Hepatocyte (in vitro differentiated cells): ENCODE results near the gene MAN1C1. TPM values are rescaled to one million over a fixed set of nuclear protein-coding genes. Genes with fewer than 3 reads are reported as not detected.

Source experiments
- DNase-seq: peaks from one replicate; pipeline ENCODE4 v3.0.0-alpha.2; 2016; ENCODE audit warnings: low spot score
- H2AFZ ChIP-seq: fragments of 200-600 bp; sonication (generic); 2 replicates; pipeline ENCODE4 v1.6.0; 2016; ENCODE audit warnings: antibody characterized with exemption, mild to moderate bottlenecking
- H3K27ac ChIP-seq: fragments of 200-600 bp; sonication (generic); 2 replicates; pipeline ENCODE4 v1.5.1; 2016; ENCODE audit warnings: mild to moderate bottlenecking
- H3K27me3 ChIP-seq: fragments of 200-600 bp; sonication (generic); 2 replicates; pipeline ENCODE4 v1.6.1; 2016
- H3K36me3 ChIP-seq: fragments of 200-600 bp; sonication (generic); replicated peaks from 2 replicates; pipeline ENCODE4 v1.5.1; 2016; ENCODE audit warnings: low read depth; ENCODE audit not compliant: insufficient read depth
- H3K4me1 ChIP-seq: fragments of 200-600 bp; sonication (generic); 2 replicates; pipeline ENCODE4 v1.5.1; 2016; ENCODE audit warnings: mild to moderate bottlenecking, moderate library complexity; ENCODE audit not compliant: insufficient read depth
- H3K4me2 ChIP-seq: fragments of 200-600 bp; sonication (generic); 2 replicates; pipeline ENCODE4 v1.6.0; 2016
- H3K4me3 ChIP-seq: fragments of 200-600 bp; sonication (generic); 2 replicates; pipeline ENCODE4 v1.5.1; 2016; ENCODE audit warnings: mild to moderate bottlenecking
- H3K79me2 ChIP-seq: fragments of 200-600 bp; sonication (generic); 2 replicates; pipeline ENCODE4 v1.6.0; 2017; ENCODE audit warnings: mild to moderate bottlenecking
- H3K9me2 ChIP-seq: fragments of 200-600 bp; sonication (generic); replicated peaks from 2 replicates; pipeline ENCODE4 v1.6.0; 2017; ENCODE audit warnings: mild to moderate bottlenecking; ENCODE audit not compliant: insufficient read depth
- H3K9me3 ChIP-seq: fragments of 200-600 bp; sonication (generic); 2 replicates; pipeline ENCODE4 v1.5.1; 2016; ENCODE audit warnings: low read depth, mild to moderate bottlenecking
- H4K20me1 ChIP-seq: fragments of 200-600 bp; sonication (generic); 2 replicates; pipeline ENCODE4 v1.6.0; 2016; ENCODE audit warnings: mild to moderate bottlenecking; ENCODE audit not compliant: insufficient read depth, poor library complexity, severe bottlenecking
- CTCF ChIP-seq: fragments of 200-600 bp; sonication (generic); IDR thresholded peaks from 2 replicates; pipeline ENCODE4 v1.5.1; 2016; ENCODE audit warnings: antibody characterized with exemption, mild to moderate bottlenecking; ENCODE audit not compliant: poor library complexity
- EZH2 ChIP-seq: fragments of 200-600 bp; sonication (generic); IDR thresholded peaks from 2 replicates; pipeline ENCODE4 v1.6.1; 2016; ENCODE audit warnings: antibody characterized with exemption, mild to moderate bottlenecking, borderline replicate concordance
- EZH2phosphoT487 ChIP-seq: fragments of 200-600 bp; sonication (generic); IDR thresholded peaks from one replicate; pipeline ENCODE4 v1.6.1; 2018; ENCODE audit warnings: antibody characterized with exemption, mild to moderate bottlenecking, low read depth, moderate library complexity; ENCODE audit not compliant: unreplicated experiment, severe bottlenecking
- WGBS: methylation state at CpG from one replicate; pipeline ENCODE4 v1.1.6; 2016; ENCODE audit warnings: low lambda C conversion rate; ENCODE audit errors: missing lambda C conversion rate; 5-methylcytosine and 5-hydroxymethylcytosine counted together
- polyA plus RNA-seq: library from polyadenylated mRNA; unstranded; fragments of >200 nt; fragmentation: Nextera tagmentation; extraction: Ambion mirVana; gene quantifications from 2 replicates; pipeline ENCODE4 v1.2.1, GENCODE V29; 2016
- total RNA-seq: library from RNA; depleted of rRNA; stranded (reverse); fragments of >200 nt; gene quantifications from 2 replicates; pipeline ENCODE4 v1.2.3, GENCODE V29; 2014

Gene MAN1C1
- total and polyA plus RNA-seq, 2 experiments from 2014 or later, result 20.6 to 29.3 TPM

DNA sequence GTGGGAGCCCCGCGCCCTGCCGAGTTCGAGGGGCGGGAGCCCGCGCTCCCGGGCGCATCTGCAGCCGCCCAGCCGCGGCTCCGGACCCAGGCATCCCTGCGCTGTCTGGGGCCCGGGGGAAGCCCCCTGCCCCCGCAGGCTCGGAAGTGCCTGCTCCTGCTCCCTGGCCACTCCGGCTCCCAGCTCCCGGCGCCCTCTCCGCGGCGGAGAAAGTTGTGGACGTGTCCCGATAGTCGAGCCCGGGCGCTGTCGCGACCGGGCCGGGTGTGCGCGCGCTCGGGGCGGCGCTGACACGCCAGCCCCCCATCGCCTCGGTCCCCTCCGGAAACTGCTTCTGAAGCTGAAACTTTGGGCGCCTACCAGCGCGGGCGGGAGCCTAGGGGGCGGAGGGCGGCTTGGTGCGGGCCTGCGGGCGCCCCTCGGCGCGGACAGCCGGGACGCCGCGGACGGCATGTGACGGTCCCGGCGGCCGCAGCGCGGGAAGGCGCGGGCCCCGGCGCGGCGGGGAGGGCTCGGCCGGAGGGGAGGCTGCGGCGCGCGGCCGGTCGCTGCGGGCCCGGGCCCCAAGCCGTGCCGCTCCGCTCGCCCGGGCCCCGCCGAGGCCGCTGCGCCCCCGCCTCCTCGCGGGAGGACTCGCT is 515 bp downstream of the MAN1C1 start:
- no peaks in the 10 kb centered on the region for H3K36me3 ChIP-seq
- H3K27ac ChIP-seq, result no peak overlapping the region
- H3K4me1 ChIP-seq, result peaks cover 26% of the 10 kb centered on the region
- 1% methylated on average over 35 of the region's 94 CpGs for WGBS
- peak overlapping the region; percentile 100 for H3K4me2 ChIP-seq
- no peaks in the 10 kb centered on the region for H4K20me1 ChIP-seq
- TF ChIP-seq EZH2phosphoT487 (no peak), CTCF (no peak), EZH2 (no peak)
- peaks cover 26% of the 10 kb centered on the region for H3K79me2 ChIP-seq
- peak; percentile 35 for DNase-seq
- peak overlapping the region; percentile 92 for H3K4me3 ChIP-seq
- no peaks in the 10 kb centered on the region for H3K9me3 ChIP-seq
- peaks cover 4% of the 10 kb centered on the region for H3K27me3 ChIP-seq
- no peaks in the 10 kb centered on the region for H3K9me2 ChIP-seq
- H2AFZ ChIP-seq, result peak overlapping the region; percentile 73

DNA sequence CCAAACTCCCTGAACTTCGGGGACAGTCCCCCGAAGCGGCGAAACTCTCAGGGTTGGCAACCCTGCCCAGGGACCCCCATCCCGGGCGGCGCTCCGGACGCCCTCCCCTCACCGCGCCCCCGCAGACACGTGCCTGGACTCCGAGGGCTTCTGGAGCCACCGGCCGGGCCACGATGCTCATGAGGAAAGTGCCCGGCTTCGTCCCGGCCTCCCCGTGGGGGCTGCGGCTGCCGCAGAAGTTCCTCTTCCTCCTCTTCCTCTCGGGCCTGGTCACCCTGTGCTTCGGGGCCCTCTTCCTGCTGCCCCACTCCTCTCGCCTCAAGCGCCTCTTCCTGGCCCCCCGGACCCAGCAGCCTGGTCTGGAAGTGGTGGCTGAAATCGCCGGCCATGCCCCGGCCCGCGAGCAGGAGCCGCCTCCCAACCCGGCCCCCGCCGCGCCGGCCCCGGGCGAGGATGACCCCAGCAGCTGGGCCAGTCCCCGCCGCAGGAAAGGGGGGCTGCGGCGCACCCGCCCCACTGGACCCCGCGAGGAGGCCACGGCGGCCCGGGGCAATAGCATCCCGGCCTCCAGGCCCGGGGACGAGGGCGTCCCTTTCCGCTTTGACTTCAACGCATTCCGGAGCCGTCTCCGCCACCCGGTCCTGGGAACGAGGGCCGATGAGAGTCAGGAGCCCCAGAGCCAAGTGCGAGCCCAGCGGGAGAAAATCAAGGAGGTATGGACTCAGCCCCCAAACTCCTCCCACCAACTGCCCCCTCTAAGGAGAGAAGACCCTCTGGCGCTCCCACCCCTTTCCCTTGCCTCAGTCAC is 1.2 kb downstream of the MAN1C1 start:
- Histone ChIP-seq H3K79me2 (peaks cover 26% of the 10 kb centered on the region), H3K27me3 (peaks cover 3% of the 10 kb centered on the region), H3K4me2 (peak overlapping the region; percentile 100), H3K4me1 (peaks cover 26% of the 10 kb centered on the region), H4K20me1 (no peaks in the 10 kb centered on the region), H3K36me3 (no peaks in the 10 kb centered on the region), H3K9me2 (no peaks in the 10 kb centered on the region), H3K9me3 (no peaks in the 10 kb centered on the region), H2AFZ (peak overlapping the region; percentile 60), H3K27ac (no peak overlapping the region), H3K4me3 (peak overlapping the region; percentile 64)
- 4% methylated on average over 36 of the region's 66 CpGs for WGBS
- peak; percentile 29 for DNase-seq
- TF ChIP-seq CTCF, result no peak
- TF ChIP-seq EZH2, result no peak
- TF ChIP-seq EZH2phosphoT487, result no peak

DNA sequence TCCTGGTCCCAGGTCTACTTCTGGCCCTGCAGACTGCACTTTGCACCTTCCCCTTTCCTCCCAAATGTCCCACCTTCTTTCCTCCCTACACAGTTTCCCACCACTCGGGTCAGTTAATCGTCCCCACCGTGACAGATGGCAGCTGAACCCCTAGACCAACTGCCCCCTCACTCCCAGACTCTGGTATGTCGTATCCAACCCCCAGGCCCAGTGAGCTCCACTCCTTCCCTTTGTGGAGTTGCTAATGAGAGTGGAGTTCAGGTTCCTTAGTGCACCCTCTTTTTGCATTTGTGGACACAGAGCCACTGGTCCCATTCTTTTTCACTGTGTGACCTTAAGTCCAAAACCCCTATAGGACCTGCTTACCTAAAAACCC is 1.8 kb downstream of the MAN1C1 start:
- H3K4me2 ChIP-seq, result peak overlapping the region; percentile 100
- DNase-seq, result no peak
- peak overlapping the region; percentile 64 for H3K4me3 ChIP-seq
- H3K4me1 ChIP-seq, result peaks cover 26% of the 10 kb centered on the region
- no peaks in the 10 kb centered on the region for H3K36me3 ChIP-seq
- H3K9me3 ChIP-seq, result no peaks in the 10 kb centered on the region
- H3K9me2 ChIP-seq, result no peaks in the 10 kb centered on the region
- H2AFZ ChIP-seq, result peak overlapping the region; percentile 60
- no peak overlapping the region for H3K27ac ChIP-seq
- no peaks in the 10 kb centered on the region for H4K20me1 ChIP-seq
- WGBS, result 54% methylated on average over 4 of the region's 4 CpGs
- H3K79me2 ChIP-seq, result peaks cover 26% of the 10 kb centered on the region
- TF ChIP-seq EZH2 (no peak), CTCF (no peak), EZH2phosphoT487 (no peak)
- H3K27me3 ChIP-seq, result peaks cover 3% of the 10 kb centered on the region
